ENCODE data around the gene NME3. TPM values are rescaled to one million over a fixed set of nuclear protein-coding genes. Genes with fewer than 3 reads are reported as not detected.

Gene NME3
- total RNA-seq, 1 donor, result 63.9 TPM

DNA sequence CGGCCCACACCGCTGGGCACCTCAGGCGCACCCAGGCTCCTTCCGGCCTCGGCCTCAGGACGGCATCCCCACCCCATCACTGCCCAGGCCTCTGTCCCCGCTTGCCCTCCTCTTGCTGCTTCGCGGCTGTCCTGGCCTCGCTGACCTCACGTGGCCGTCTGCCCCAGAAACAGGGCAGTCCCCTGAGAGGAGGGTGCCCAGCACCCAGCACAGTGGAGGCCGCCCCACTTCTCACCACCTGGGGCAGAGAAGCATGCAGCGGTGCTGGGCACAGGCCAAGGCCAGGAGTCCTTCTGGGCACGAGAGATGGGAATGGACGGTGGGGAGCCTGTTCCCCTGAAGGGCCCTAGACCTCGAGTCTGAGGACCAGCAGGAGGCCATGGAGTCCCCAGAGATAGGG is 46.4 kb upstream of the NME3 start:
- H3K4me3 ChIP-seq (ENCODE audit: low read depth, low read length), result no peak overlapping the region
- DNase-seq (ENCODE audit: low read depth), result no peak
- no peak for TF ChIP-seq CTCF (IDR thresholded peaks at IDR 0.05; ENCODE audit: insufficient read depth, low read depth, low read length)

DNA sequence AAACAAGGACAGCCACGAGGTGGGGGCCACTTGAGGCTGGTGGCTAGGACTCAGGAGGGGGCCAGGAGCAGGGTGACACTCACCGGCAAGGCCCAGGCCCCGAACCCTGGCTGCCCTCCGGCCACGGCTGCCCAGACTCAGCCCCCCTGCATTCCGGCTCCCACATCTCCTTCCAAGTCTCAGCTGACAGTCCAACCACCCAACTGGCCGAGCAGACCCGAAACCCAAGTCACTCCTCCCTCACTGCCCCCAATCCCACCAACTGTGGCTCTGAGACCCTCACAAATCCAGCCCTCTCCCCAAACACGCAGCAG is 45.9 kb upstream of the NME3 start:
- no peak overlapping the region for H3K4me3 ChIP-seq (ENCODE audit: low read depth, low read length)
- DNase-seq (ENCODE audit: low read depth), result no peak
- no peak for TF ChIP-seq CTCF (IDR thresholded peaks at IDR 0.05; ENCODE audit: insufficient read depth, low read depth, low read length)

DNA sequence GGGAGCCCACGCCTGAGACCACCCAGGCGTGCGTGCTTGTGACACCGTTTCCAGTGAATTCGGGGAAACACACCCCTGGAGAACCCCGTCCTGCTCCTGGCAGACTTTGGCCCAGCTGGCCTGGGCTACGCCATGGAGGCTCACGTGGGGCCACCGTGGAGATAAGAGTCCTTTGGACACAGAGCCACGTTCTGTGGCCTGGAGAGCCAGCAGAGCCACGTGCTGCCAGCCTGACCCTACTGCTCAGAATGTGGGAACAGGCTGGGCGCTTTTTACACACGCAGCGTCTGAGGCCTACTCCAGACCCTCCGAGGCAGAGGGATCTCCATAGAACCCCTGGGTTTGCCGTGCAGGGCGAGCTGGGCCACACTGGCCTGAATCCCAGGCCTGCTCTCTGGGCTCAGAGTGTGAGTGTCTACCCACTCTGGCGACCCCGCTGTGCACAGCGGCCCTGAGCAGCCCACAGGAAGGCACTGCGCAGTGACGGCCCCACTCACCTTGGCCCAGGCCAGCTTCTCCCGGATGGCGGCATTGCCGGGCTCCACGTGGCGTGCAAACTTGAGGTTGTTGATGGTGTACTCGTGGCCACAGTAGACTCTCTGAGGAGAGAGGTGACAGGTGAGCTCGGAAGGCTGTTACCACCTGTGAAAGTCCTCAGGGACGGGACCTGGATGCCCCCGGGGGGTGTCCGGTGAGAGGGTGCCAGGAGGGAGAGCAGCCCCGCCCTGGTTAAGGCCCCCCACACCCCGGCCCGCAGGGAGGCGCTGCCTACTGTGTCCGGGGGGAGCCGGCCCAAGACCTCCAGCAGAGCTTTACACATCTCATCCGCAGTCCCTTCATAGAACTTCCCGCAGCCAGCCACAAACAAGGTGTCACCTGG is 45.3 kb upstream of the NME3 start:
- H3K4me3 ChIP-seq (ENCODE audit: low read depth, low read length), result no peak overlapping the region
- no peak for TF ChIP-seq CTCF (IDR thresholded peaks at IDR 0.05; ENCODE audit: insufficient read depth, low read depth, low read length)
- DNase-seq (ENCODE audit: low read depth), result no peak

DNA sequence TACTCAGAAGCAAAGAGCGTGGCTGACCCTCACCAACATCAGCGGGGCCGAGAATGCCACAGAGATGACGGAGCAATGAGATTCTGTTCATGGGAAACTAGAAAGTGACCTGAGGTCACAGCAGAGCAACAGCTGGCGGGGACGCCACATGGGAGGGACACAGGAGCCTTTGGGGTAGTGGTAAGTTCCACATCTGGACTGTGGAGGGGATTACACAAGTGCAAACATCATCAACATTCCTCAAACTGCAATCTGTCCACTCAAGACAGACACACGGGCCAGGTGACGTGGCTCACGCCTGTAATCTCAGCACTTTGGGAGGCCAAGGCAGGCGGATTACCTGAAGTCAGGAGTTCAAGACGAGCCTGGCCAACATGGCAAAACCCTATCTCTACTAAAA is 44.1 kb upstream of the NME3 start:
- TF ChIP-seq CTCF (IDR thresholded peaks at IDR 0.05; ENCODE audit: insufficient read depth, low read depth, low read length), result no peak
- no peak overlapping the region for H3K4me3 ChIP-seq (ENCODE audit: low read depth, low read length)
- DNase-seq (ENCODE audit: low read depth), result peak; percentile 89

DNA sequence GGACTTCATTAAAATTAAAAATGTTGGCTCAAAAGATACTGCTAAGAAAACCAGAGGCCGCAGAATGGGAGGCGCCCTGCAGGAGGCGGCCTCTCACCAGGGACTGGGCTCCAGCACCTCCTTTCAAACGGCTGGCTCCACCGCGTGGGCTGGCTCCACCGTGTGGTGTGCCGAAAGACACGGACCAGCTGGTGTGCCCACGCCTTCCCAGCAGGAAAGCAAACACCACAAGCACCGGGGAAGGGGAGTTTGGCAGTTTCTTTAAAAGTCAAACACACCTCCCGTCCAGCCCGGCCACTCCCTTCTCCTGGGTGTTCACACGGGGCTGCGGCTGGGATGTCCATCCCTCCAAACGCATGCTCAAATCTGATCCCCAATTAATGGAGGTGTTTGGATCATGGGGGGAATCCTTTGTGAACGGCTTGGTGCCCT is 41.4 kb upstream of the NME3 start:
- no peak overlapping the region for H3K4me3 ChIP-seq (ENCODE audit: low read depth, low read length)
- peak; percentile 91 for DNase-seq (ENCODE audit: low read depth)
- TF ChIP-seq CTCF (IDR thresholded peaks at IDR 0.05; ENCODE audit: insufficient read depth, low read depth, low read length), result peak; percentile 76

DNA sequence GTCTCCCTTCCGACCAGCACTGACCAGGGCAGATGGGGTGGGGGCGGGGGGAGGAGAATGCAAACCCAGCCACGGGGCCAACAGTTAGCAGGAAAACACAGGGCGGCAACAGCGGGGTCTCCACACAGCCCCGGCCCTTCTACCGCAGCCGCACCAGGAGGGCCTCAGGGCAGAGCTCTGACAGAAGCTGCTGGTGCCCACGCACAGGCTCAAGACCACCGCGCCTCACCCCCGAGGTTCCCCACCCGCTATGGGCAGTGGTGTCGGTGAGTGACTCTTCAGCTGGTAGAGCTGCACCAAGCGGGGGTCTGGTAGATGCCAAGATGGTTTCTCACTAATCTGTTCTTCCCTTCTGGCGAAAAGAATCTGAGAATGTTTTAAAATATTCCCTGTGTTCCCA is 39.2 kb upstream of the NME3 start:
- DNase-seq (ENCODE audit: low read depth), result no peak
- no peak overlapping the region for H3K4me3 ChIP-seq (ENCODE audit: low read depth, low read length)
- no peak for TF ChIP-seq CTCF (IDR thresholded peaks at IDR 0.05; ENCODE audit: insufficient read depth, low read depth, low read length)

DNA sequence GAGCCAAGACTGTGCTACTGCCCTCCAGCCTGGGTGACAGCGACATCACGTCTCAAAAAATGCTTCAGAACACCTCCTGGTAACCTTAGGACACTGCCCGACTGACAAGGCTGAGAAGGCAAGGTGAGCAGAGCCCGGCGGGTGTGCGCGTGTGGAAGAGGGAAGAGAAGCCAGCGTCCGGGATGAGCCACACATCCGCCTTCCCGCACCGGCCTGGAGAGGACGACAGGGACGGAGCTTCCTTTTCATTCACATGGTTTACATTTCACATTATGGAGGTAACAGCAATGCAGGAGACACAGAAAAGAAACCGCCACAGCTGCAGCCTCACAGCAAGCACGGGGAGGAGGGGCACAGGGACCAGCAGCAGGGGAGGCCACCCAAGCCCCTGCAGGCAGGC is 38.8 kb upstream of the NME3 start:
- no peak for DNase-seq (ENCODE audit: low read depth)
- no peak overlapping the region for H3K4me3 ChIP-seq (ENCODE audit: low read depth, low read length)
- TF ChIP-seq CTCF (IDR thresholded peaks at IDR 0.05; ENCODE audit: insufficient read depth, low read depth, low read length), result no peak
